ENCODE results near the gene UBE2F.

The UBE2F gene

GRCh38 chr2:237966565-237967462, at the start of gene UBE2F:
TSS of gene UBE2F (plus strand) at chr2:237967014. CDS start at chr2:237973108, 6,094 bp downstream.
- peaks cover 36% of the 10 kb centered on the region for H3K4me1 Mint-ChIP-seq
- H3K4me3 Mint-ChIP-seq = peak within 1 kb of the TSS; percentile 85
- peaks cover 3% of the 10 kb centered on the region for H3K9me3 Mint-ChIP-seq
- peak; percentile 95 to 99 for DNase-seq (ENCODE audit: low spot score in 2 of 2)
- peak; percentile 96 for ATAC-seq
- peaks cover 17% of the 10 kb centered on the region for H3K36me3 Mint-ChIP-seq
- H3K27ac Mint-ChIP-seq = peak within 1 kb of the TSS; percentile 82

GRCh38 chr2:237917696-237918374, 49.0 kb upstream of the UBE2F start:
- DNase-seq (ENCODE audit: low spot score in 2 of 2) (no peak), ATAC-seq (no peak)
- H3K27ac Mint-ChIP-seq = no peak overlapping the region
- no peaks in the 10 kb centered on the region for H3K9me3 Mint-ChIP-seq
- H3K4me3 Mint-ChIP-seq = no peak overlapping the region
- peaks cover 6% of the 10 kb centered on the region for H3K4me1 Mint-ChIP-seq
- H3K36me3 Mint-ChIP-seq = peaks cover 6% of the 10 kb centered on the region

GRCh38 chr2:237919593-237919992, 47.2 kb upstream of the UBE2F start:
- ATAC-seq = no peak

GRCh38 chr2:237920673-237921072, 46.1 kb upstream of the UBE2F start:
- Mint-ChIP-seq H3K36me3 (peaks cover 6% of the 10 kb centered on the region), H3K27ac (peak overlapping the region; percentile 54)
- DNase-seq (ENCODE audit: low spot score in 2 of 2) = no peak

More at GRCh38 chr2:237919593-237919992, 47.2 kb upstream of the UBE2F start:
- Mint-ChIP-seq H3K9me3 (no peaks in the 10 kb centered on the region), H3K4me1 (peaks cover 14% of the 10 kb centered on the region), H3K4me3 (no peak overlapping the region), H3K36me3 (peaks cover 6% of the 10 kb centered on the region), H3K27ac (no peak overlapping the region)
- DNase-seq (ENCODE audit: low spot score in 2 of 2) = no peak

GRCh38 chr2:237921967-237922492, 44.8 kb upstream of the UBE2F start:
- H3K9me3 Mint-ChIP-seq = no peaks in the 10 kb centered on the region
- peaks cover 26% of the 10 kb centered on the region for H3K4me1 Mint-ChIP-seq
- no peak for ATAC-seq
- H3K27ac Mint-ChIP-seq = peak overlapping the region; percentile 29
- DNase-seq (ENCODE audit: low spot score in 2 of 2) = no peak
- H3K36me3 Mint-ChIP-seq = no peaks in the 10 kb centered on the region
- no peak overlapping the region for H3K4me3 Mint-ChIP-seq

More at GRCh38 chr2:237920673-237921072, 46.1 kb upstream of the UBE2F start:
- Mint-ChIP-seq H3K4me3 (no peak overlapping the region), H3K9me3 (no peaks in the 10 kb centered on the region), H3K4me1 (peaks cover 18% of the 10 kb centered on the region)
- no peak for ATAC-seq

- Mint-ChIP-seq H3K4me3 (peak overlapping the region; percentile 23), H3K9me3 (no peaks in the 10 kb centered on the region), H3K27ac (peak overlapping the region; percentile 29), H3K4me1 (peaks cover 26% of the 10 kb centered on the region), H3K36me3 (no peaks in the 10 kb centered on the region)
- ATAC-seq = peak; percentile 65
- no peak for DNase-seq (ENCODE audit: low spot score in 2 of 2)
Measured at GRCh38 chr2:237922641-237923361, 44.0 kb upstream of the UBE2F start.

GRCh38 chr2:237923481-237924163, 43.2 kb upstream of the UBE2F start:
- Mint-ChIP-seq H3K9me3 (no peaks in the 10 kb centered on the region), H3K4me1 (peaks cover 26% of the 10 kb centered on the region), H3K27ac (peak overlapping the region; percentile 10), H3K4me3 (peak overlapping the region; percentile 23), H3K36me3 (no peaks in the 10 kb centered on the region)
- DNase-seq (ENCODE audit: low spot score in 2 of 2) (peak; percentile 92 to 93), ATAC-seq (peak; percentile 97)

GRCh38 chr2:237924164-237924534, 42.7 kb upstream of the UBE2F start:
- Mint-ChIP-seq H3K27ac (peak overlapping the region; percentile 10), H3K36me3 (no peaks in the 10 kb centered on the region), H3K4me3 (peak overlapping the region; percentile 23), H3K4me1 (peaks cover 26% of the 10 kb centered on the region), H3K9me3 (no peaks in the 10 kb centered on the region)
- ATAC-seq = no peak
- DNase-seq (ENCODE audit: low spot score in 2 of 2) = no peak

- Mint-ChIP-seq H3K4me1 (peaks cover 26% of the 10 kb centered on the region), H3K36me3 (no peaks in the 10 kb centered on the region), H3K9me3 (no peaks in the 10 kb centered on the region), H3K4me3 (no peak overlapping the region), H3K27ac (no peak overlapping the region)
- no peak for DNase-seq (ENCODE audit: low spot score in 2 of 2)
- no peak for ATAC-seq
Measured at GRCh38 chr2:237927135-237927534, 39.7 kb upstream of the UBE2F start.

- ATAC-seq (no peak), DNase-seq (ENCODE audit: low spot score in 2 of 2) (no peak)
- Mint-ChIP-seq H3K9me3 (no peaks in the 10 kb centered on the region), H3K4me1 (peaks cover 19% of the 10 kb centered on the region), H3K4me3 (no peak overlapping the region), H3K36me3 (no peaks in the 10 kb centered on the region), H3K27ac (no peak overlapping the region)
Measured at GRCh38 chr2:237927986-237928385, 38.8 kb upstream of the UBE2F start.

- peak overlapping the region; percentile 32 for H3K27ac Mint-ChIP-seq
- H3K9me3 Mint-ChIP-seq = no peaks in the 10 kb centered on the region
- no peak for ATAC-seq
- DNase-seq (ENCODE audit: low spot score in 2 of 2) = no peak
- peaks cover 24% of the 10 kb centered on the region for H3K4me1 Mint-ChIP-seq
- no peaks in the 10 kb centered on the region for H3K36me3 Mint-ChIP-seq
- no peak overlapping the region for H3K4me3 Mint-ChIP-seq
Measured at GRCh38 chr2:237929979-237930378, 36.8 kb upstream of the UBE2F start.

- H3K36me3 Mint-ChIP-seq = no peaks in the 10 kb centered on the region
- H3K4me1 Mint-ChIP-seq = peaks cover 14% of the 10 kb centered on the region
- H3K4me3 Mint-ChIP-seq = no peak overlapping the region
- no peaks in the 10 kb centered on the region for H3K9me3 Mint-ChIP-seq
- no peak for ATAC-seq
- peak overlapping the region; percentile 32 for H3K27ac Mint-ChIP-seq
- DNase-seq (ENCODE audit: low spot score in 2 of 2) = no peak
Measured at GRCh38 chr2:237931205-237931721, 35.6 kb upstream of the UBE2F start.

GRCh38 chr2:237932731-237933131, 34.1 kb upstream of the UBE2F start:
- Mint-ChIP-seq H3K36me3 (no peaks in the 10 kb centered on the region), H3K27ac (peak overlapping the region; percentile 50), H3K4me3 (no peak overlapping the region), H3K4me1 (peaks cover 12% of the 10 kb centered on the region), H3K9me3 (no peaks in the 10 kb centered on the region)
- DNase-seq (ENCODE audit: low spot score in 2 of 2) (no peak), ATAC-seq (peak; percentile 61)

- Mint-ChIP-seq H3K9me3 (no peaks in the 10 kb centered on the region), H3K4me1 (peaks cover 12% of the 10 kb centered on the region), H3K27ac (peak overlapping the region; percentile 9), H3K36me3 (no peaks in the 10 kb centered on the region), H3K4me3 (no peak overlapping the region)
- ATAC-seq (no peak), DNase-seq (ENCODE audit: low spot score in 2 of 2) (no peak)
Measured at GRCh38 chr2:237934186-237934585, 32.6 kb upstream of the UBE2F start.

Measured in stimulated activated effector memory CD8-positive, alpha-beta T cell treated with anti-CD3 and anti-CD28 coated beads, Interleukin-12 subunit alpha, Interleukin-12 subunit beta, amount 100 ng/mL, for 72 hours (primary cell).